IPS-11a (cell line): ENCODE results near the gene ST8SIA2.

ENCODE experiments used
- H3K4me3 ChIP-seq: one replicate; pipeline ENCODE4 v1.5.1; 2013; ENCODE audit warnings: low read depth, low read length, control low read depth

ST8SIA2 gene

DNA sequence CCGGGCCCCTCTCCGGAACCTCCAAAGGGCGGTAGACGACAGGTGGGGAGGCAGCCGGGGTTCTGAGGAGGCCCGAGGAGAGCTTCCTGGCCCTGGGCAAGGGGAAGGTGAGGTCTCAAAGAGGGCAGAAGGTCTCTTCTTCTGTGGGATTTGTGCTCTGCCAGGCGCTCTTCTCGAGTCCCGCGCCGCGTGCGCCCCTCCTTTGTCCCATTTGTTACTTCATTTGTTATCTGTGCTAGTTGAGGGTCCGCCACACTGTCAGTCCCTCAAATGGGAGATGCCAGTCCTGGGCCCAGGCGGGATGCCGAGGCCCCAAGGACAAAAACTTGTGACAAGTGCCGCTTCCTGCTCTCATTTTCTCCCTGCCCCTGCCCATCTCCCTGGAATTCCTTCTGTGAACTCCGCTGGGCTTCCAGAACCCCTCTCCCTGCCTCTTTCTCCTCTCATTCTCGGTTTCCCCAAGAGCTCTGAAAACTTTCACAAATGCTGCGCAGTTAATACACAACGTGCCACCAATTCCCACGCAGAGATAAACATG lies 1.5 kb downstream of the ST8SIA2 start:
- peak overlapping the region; percentile 63 for H3K4me3 ChIP-seq

DNA sequence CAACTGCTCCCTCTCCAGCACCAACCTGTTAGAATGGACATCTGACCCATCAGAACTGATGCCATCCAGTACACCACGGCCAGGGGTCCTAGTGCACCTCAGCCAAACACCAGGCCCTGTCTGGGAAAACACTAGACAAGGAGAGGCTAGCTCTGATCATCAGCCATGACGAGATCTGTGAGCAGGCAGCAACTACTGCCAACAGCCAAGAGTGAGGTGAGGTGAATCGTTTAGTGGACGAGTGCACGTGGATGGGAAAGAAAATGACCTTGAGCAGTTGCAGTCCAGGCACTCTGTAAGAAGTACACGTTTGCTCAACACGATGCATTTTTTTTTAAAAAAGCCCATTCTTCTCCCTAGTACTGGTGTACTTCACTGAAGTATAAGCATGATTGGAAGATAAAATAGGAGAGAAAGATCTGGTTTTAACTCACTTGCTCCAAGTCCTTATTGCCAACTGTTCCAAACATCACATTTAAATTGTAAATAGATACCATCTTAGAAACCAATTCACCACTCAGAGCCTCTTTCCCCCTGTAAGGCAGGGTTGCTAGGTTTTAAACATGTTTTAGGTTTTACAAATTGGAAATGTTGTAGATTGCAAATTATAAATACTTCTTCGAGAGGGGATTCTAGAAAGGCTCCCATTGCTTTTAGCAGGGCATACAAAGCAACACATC lies 5.7 kb downstream of the ST8SIA2 start:
- no peak overlapping the region for H3K4me3 ChIP-seq

- no peak overlapping the region for H3K4me3 ChIP-seq
Measured at GRCh38 chr15:92400573-92400972, 6.9 kb downstream of the ST8SIA2 start.

DNA sequence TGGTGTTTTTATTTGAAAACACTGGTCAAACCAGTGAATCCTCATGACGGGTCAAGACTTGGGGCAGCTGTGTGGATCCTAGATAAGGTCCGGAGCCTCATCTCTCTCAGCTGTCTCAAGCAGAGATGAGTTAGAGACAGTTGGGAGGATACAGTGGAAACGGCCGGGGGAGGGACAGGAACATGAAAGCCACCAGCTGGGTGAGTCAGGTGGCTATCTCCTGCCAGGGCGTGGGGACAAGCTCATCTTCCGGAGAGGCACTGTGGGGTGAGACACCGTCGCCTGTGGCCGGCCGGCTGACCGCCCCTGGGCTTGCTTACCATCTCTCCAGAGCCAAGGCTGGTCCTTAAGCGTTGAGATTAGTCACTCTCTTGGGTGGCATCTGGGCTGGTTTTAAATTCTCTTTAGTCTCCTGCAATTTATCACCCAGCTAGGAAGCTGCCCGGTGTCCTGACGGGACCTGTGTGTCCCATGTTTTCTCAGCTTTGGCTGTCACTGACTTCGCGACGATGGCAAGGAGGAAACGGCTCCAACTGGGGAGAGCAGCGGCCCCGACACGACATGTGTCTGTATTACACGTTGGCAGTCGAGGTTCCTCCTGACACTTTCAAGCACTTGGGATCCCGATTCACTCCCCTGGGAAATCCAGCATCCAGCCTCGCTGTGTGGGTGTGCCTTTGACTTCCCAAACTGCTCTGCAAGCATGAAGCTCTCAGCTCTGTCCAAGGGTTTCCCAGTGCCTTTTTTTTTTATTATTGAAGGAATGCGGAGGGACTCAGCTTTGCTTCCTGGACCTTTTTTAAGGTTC lies 7.5 kb downstream of the ST8SIA2 start:
- no peak overlapping the region for H3K4me3 ChIP-seq

DNA sequence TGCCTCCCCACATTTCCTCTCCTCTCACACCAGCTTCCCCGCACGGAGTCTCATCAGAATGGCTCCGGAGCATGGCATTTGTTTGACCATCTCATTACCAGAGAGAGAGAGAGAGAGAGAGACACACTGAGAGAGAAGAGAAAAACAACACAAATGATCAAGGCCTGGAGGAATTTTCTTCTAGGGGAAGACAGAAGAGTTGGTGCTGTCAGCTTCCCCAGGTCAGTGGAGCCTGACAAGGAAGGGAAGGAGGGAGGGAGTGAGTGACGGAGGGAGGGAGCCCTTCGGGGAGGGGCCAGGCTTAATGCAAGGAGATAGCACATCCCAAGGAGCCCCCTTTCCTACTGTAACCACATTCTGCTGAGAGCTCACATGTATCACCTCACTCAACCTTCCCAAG lies 9.1 kb downstream of the ST8SIA2 start:
- no peak overlapping the region for H3K4me3 ChIP-seq

DNA sequence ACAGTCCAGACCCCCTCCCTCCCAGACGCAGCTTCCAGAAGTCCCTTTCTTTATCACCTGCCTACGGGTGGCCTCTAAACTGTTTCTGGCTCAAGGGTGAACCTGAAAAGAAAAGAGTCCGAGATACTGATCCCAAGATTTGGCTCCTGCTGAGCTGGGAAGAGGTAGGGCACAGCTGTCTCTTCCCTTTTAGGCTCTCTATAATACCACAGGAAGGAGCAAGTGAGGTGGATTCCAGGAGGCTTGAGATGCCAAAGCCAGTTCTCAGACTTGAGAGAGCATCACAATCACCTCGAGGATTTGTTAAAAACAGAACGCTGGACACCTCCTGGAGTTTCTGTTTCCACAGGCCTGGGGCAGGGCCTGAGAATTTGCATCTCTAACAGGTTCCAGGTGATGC lies 12.3 kb downstream of the ST8SIA2 start:
- H3K4me3 ChIP-seq = no peak overlapping the region

GRCh38 chr15:92407321-92407720 lies 13.6 kb downstream of the ST8SIA2 start:
- no peak overlapping the region for H3K4me3 ChIP-seq

DNA sequence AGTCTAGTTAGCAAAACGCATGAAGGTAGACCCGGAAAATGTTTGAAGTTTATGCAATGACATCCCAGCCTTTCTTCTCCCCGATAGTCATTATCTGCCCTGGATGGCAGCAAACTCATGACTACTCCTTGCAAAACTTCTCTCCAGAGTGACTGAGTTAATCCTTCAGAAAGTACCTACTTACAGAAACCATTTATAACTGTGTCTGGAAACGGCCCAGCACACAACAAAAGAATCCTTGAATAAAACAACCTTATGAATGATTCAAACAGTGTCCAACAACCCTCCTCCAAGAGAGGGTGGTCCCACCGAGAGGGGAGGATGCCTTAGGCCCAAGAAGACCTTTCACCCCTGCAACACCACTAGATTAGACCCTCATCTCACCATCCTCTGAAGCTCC lies 14.2 kb downstream of the ST8SIA2 start:
- no peak overlapping the region for H3K4me3 ChIP-seq

DNA sequence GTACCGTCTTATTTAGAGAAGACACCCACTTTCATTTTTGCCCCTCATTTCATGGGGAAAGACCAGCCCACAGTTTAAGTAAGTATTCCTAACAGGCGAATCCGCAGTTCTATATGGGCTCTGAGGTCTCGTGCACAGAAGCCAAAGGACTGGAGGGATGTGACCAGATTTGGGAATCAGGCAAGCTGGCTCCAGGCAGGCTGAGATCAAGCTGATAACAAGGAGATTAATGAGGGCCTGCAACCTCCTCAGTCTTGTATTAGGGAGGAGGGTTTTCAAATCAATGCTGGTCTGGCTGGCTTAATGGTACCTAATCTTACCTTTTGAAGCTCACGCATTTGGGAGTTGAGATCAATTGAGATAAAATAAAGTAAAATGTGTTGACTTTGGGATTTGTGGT lies 15.3 kb downstream of the ST8SIA2 start:
- H3K4me3 ChIP-seq = no peak overlapping the region

DNA sequence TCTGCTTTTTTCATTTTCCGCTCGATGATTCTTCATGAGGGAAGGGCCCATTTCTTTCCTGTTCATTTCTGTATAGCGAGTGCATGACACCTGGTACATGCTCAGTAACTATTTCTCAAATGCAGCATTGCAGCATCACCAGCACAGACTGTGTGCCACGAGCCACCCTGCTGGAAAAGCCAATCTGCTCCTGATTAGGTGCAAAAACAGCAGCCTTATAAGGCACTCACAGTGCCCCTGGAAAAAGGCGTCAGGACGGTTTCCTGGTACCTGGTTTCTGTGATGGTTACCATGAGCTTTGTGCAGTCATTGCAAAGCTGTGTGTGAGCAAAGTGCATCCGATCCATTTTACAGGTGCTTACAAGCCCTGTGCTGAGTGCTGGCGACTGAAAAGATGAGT lies 15.8 kb downstream of the ST8SIA2 start:
- no peak overlapping the region for H3K4me3 ChIP-seq

DNA sequence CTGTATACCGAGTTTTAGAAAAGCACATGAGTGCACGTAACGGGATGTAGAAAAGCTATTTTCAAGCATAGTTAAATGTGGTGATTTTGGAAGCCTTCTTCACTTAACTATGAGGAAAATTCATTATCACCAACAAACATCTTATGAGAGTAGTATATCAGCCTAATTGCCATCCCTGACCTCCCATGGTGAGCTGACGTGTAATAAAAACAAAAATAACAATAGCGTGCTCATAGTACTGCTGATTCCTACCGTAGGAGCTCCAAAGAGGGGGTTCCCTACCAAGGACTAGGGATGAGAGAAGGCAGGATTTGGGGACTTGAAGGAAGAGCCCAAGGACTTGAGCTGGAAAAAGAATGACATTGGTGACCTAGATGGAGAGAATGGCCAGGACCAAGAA lies 16.9 kb downstream of the ST8SIA2 start:
- H3K4me3 ChIP-seq = no peak overlapping the region

DNA sequence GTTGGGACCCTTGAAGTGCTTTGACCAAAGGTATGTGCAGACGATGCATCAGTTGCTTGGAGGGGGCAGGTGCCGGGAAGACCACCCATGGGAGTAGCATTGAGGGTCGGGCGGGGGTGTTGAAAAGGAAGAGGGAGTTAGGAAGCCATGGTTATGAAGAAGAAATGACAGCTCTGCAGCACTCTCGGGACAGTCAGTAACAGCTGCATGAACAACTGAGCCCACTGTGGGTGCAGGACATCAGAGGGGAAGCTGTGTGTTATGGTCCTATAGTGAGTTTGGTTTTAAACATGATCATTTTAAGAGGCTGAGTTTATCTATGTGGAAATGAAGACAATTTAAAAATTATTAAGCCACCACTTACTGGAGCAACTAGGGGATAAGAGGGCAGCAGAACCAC lies 17.6 kb downstream of the ST8SIA2 start:
- H3K4me3 ChIP-seq = no peak overlapping the region

GRCh38 chr15:92413510-92413909 lies 19.8 kb downstream of the ST8SIA2 start:
- H3K4me3 ChIP-seq = no peak overlapping the region

- no peak overlapping the region for H3K4me3 ChIP-seq
Measured at GRCh38 chr15:92415639-92416297, 22.1 kb downstream of the ST8SIA2 start.

DNA sequence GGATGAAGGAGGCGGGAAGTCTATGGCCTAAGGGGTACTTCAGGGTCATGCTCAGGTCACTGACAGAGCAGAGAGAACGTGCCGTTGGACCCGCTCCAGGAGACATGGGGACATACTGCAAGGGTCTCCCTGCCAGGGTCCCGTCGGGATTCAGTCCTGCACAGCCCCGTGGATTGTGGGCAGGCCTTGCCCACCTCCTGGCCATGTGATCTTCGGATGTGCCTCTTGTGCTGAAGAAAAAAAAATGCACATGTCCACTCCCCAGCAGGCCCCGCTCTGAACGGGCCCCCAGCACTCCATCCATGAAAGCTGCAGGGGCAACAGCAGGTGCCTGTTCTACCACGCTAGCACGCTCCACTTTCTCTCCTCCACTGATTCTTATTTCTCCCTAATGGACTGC lies 22.9 kb downstream of the ST8SIA2 start:
- no peak overlapping the region for H3K4me3 ChIP-seq

DNA sequence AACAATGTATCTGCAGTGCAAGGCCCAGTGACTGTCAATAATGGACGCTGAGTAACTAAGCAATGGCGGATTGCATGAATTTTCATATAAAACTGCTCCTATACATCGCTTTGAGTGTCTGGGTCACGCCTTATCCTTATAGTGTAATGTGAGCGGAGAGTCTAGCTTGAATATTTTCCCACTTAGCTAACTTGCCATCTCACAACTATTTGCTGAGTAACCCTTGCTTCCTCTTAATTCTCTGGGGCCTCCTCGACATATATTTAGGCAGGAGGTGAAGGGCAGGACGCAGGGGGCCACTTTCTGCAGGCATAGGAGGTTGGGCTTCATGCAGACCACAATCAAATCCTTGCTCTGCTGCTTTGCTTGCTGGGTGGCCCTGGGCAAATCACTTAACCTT lies 24.0 kb downstream of the ST8SIA2 start:
- H3K4me3 ChIP-seq = no peak overlapping the region

DNA sequence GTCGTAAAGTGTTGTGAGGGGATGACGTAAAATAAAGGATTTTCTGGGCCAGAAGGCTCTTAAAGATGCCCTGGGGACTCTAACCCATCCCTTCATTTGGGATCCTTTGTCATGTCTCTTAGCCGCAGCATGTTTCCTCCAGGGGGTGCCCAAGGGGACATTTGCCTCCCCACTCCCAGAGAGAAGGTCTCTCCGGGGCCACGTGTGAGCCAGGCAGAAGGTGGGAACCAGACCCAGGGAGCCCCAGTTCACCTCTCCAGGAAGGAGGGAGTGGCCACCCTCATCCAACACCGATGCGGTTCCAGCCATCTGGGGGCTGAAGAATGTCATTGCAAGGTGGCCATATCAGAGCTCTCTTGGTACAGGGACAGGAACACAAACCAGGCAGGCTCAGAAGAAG lies 25.2 kb downstream of the ST8SIA2 start:
- no peak overlapping the region for H3K4me3 ChIP-seq

DNA sequence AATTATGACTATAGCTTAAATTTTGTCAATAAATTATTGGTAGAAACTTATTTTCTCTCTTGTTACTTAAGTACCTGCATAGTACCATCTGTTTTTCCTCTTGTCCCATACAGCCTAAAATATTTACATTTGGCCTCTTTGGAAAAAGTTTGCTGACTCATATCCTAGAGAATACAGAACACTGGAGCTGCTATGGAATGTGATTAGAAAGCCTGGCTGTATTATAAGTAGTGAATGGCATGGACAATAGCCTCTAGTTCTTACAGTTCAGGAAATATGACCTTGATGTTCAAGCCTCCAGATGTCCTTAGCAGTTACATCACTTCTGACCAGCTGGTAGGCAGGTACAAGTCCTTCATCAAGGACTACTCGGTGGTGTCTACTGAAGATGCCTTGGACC lies 28.3 kb downstream of the ST8SIA2 start:
- H3K4me3 ChIP-seq = no peak overlapping the region

GRCh38 chr15:92425578-92426225 lies 32.0 kb downstream of the ST8SIA2 start:
- no peak overlapping the region for H3K4me3 ChIP-seq

GRCh38 chr15:92429378-92430068 lies 35.8 kb downstream of the ST8SIA2 start:
- no peak overlapping the region for H3K4me3 ChIP-seq

GRCh38 chr15:92430069-92430440 lies 36.4 kb downstream of the ST8SIA2 start:
- H3K4me3 ChIP-seq = no peak overlapping the region
